Adipose tissue (tissue), 3 donors: ENCODE measurements around the gene PLCH2. TPM values are rescaled to one million over a fixed set of nuclear protein-coding genes. Genes with fewer than 3 reads are reported as not detected.

Experiments
- H3K27ac ChIP-seq: one replicate; pipeline ENCODE4 v1.5.1; 2013; ENCODE audit warnings: low read depth, low read length
- WGBS, 3 donors: extraction: QIAGEN DNeasy Blood & Tissue Kit; methylation state at CpG; one replicate each; pipeline ENCODE4 v1.1.7; 2013; 5-methylcytosine and 5-hydroxymethylcytosine counted together
- polyA plus RNA-seq, 3 donors: library from polyadenylated mRNA; stranded (reverse); fragments of 200-250 nt; gene quantifications; one replicate each; pipeline ENCODE4 v1.2.3, GENCODE V29; 2013
- donor health status: healthy with polysubstance abuse.
- donor health status: Bipolar disorder and iron deficiency.
- donor health status: healthy.

The PLCH2 gene
- polyA plus RNA-seq, 3 donors: 0.45 to 2.2 (median 0.62) TPM

DNA sequence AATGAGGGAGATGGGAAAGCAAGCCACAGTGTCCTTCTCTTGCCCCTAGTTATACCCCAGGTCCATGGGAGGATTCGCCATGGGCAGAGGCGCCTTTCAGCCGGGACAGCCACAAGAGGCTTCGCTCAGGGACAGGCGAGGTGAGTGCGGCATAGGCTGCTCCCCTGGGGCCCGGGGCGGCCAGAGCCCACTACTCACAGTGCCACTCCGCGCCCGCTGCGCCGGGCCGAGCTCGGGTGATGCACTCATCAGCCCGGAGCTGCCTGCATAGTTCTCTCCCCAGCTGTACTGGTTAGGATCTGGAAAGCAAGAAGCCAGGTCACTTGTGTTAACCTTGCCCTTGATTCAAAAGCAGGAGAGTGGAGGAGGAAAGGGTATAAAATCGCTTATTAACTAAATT is 41.9 kb downstream of the PLCH2 start:
- H3K27ac ChIP-seq: no peak overlapping the region
- WGBS, 3 donors: 95 to 96% (median 95%) methylated on average over 17 of the region's 17 CpGs

DNA sequence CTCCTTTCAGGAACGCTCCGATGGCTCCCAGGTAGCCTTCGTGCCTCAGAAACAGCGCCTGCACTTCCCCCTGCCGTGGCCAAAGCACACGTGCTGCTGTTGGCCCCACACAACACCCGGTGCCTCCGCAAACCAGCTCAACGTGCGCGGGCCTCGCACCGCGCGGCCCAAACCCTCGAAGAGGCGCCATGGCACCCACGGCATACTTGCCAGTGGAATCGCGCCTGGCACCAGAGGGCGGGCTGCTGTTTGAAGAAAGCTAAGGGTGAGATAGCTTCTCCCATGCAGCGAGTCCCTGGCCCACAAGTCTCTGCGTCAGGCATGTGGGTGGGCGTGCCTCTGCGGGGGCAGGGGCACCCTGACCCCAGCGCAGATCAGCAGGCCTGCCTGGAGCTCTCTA is 42.4 kb downstream of the PLCH2 start:
- 95 to 96% (median 95%) methylated on average over 26 of the region's 26 CpGs for WGBS, 3 donors
- H3K27ac ChIP-seq: no peak overlapping the region

DNA sequence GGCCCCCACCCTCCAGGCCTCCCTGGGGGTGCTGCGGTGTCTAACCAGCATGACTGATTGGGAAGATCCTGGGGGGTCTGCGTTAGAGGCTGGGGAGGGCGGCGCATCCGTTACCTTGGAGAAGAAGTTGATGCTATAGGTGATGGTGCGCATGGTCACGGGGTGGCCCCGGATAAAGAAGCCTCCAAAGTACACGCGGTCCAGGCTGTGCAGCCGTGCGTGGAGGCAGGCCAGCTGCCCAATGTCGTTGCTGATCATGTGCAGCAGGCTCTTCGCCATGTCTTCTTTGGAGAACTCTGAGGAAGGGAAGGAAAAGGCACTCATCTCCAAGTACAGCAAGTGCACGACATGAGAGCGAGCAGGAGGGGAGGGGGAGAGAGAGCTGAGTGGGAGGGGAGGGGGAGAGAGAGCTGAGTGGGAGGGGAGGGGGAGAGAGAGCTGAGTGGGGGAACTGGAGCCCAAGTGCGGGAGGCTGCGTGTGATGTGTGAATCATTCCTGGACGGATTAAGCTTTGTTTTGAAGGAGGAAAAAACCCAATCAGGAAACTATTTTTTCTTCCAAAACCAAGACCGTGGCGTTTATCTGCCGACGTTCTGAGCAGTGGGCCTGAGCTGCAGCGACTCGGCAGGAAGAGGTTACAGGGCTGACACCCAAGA is 43.1 kb downstream of the PLCH2 start:
- 88 to 92% (median 90%) methylated on average over 25 of the region's 25 CpGs for WGBS, 3 donors
- H3K27ac ChIP-seq: no peak overlapping the region

DNA sequence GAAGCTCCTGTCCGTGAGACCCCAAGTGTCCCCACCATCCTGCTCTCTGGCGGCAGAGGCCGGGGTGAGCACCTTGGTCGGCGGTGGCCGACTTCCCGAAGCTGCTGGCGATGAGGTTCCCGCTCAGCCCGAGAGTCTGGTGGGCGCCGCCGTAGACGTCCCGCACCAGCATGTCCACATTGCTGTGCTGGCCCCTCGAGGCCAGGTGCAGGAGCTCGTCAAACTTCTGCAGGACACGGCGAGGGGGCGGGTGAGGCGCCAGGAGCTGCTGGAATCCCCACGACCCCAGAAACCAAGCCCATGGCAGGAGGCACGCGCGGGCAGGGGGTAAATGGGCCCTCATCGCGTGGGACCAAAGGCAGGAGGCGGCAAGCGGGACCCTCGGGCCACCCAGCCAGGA is 43.6 kb downstream of the PLCH2 start:
- 93 to 95% (median 93%) methylated on average over 23 to 30 of the region's 30 CpGs for whole genome bisulfite sequencing, 3 donors

DNA sequence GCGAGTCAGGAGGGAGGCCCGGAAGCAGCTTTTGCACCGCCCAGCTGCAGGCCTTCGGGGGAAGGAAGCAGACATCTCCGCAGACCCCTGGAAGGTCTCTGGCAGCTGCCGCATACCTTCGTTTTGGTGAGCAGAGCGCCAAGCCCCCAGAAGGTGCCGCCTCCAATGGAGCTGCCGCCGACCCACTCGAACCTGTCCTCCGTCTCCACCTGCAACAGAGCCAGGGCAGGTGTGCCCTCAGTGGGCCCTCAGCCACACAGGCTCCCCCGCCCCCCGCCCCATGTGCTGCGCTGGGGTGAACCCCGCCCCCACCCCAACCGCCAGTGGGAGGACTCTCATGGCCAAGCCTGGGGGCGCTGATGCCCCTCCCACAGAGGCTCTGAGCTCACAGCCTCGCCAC is 44.1 kb downstream of the PLCH2 start:
- WGBS, 3 donors: 92 to 94% (median 93%) methylated on average over 20 of the region's 20 CpGs
- H3K27ac ChIP-seq: no peak overlapping the region

More for the DNA sequence above, 43.6 kb downstream of the PLCH2 start:
- H3K27ac ChIP-seq: no peak overlapping the region

DNA sequence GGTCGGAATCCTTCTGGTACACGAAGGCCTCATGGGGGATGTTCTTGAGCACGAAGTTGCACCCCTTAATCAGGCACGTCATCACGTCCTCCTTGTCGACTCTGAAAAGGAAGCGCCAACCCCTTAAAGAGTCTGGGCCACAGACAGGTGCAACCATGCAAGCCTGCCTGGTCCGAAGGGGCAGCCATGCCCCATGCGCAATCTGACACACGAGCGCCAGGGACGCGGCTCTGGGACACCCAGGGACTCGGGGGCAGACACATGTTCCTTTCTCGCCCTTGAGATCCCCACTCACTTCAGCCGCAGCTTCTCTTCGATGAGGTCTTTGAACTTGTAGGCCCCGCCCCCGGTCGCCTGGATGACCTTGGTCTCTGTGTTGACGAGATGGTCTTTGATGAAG is 44.7 kb downstream of the PLCH2 start:
- no peak overlapping the region for H3K27ac ChIP-seq
- WGBS, 3 donors: 86 to 93% (median 91%) methylated on average over 21 of the region's 21 CpGs

DNA sequence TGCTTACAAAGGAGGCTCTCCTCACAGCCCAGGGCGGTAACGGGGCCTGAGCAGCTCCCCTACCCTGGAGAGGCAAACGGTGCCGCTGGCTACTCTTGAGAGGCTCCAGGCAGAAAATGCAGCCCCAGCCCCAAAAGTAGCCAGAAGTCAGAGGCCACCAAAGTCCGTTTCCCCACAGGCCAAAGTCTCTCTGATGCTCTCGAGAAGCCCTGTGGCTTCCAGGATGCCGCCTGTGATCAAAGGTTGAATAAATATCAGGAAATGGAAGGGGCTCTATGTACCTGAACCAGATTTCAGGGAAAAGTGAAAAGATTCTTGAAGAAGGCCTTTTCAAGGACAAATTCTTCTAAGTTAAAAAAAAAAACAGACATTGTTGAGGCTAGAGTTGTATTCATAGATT is 46.1 kb downstream of the PLCH2 start:
- no peak overlapping the region for H3K27ac ChIP-seq
- 85 to 94% (median 90%) methylated on average over 7 of the region's 7 CpGs for WGBS, 3 donors

DNA sequence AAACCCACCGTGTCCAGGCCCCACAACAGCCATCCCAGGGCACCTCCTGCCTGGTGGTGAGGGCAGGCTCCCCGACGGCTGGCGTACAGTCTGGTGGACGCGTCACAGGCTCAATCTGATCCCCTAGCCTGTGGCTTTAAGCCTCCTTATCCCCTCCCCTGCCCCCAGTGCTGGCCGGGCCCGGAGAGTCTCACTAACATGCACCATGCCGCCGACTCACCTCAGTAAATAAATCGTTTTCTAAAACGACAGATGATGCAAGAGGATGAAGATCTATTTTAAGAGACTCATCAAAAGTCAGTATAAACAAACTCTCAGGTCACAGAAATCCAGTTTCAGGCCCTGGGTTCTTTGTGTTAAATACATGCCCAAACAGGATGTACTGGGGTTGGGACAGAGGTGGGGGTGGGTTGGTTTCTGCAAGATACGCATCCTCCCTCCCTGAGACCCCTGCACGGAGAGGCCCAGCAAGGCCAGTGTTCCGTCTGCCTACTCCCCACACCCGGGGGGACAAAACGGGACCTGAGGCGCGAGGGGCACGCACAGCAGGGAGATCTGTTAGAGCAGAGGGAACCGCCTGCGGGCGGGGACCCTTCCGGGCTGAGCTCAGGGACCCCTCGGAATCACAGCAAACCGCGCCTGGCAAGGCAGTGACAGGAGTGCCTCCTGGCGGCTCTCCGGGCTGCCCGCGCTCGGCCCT is 47.3 kb downstream of the PLCH2 start:
- H3K27ac ChIP-seq: no peak overlapping the region
- WGBS, 3 donors: 70 to 80% (median 70%) methylated on average over 30 to 32 of the region's 32 CpGs

DNA sequence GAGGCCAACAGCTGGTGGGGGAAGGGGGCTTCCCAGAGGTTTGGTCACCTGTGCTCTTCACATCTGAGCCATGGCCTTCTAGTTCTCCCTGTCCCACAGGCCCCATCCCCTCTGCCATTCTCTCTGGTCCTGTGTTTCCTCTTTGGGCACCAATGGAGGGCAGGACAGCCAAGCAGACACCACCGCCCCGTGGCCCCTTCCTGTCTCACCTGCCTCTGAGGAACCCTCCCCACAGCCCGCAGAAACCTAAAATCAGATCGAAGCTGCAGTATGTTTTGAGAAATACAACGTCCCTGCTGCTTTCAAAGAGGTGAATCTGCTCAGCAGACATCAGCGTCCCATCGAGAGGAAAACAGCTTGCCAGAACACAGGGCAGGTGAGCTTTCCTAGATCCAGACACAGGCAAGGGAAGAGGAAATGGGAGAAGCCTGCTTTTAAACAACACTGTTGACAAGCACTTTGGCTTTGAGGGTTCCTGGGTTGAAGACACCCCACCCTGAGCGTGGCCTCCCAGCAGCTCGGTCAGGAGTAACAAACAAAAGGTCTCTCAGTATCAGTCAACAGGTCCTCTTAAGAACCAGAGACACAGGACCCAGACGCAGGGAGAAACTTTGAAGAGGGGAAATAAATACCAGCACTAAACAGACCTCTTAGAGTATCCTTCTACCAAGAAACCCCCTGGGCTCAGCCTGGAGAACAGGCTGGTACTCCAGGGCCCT is 48.0 kb downstream of the PLCH2 start:
- H3K27ac ChIP-seq: no peak overlapping the region
- WGBS, 3 donors: 65 to 76% (median 66%) methylated on average over 10 of the region's 10 CpGs

DNA sequence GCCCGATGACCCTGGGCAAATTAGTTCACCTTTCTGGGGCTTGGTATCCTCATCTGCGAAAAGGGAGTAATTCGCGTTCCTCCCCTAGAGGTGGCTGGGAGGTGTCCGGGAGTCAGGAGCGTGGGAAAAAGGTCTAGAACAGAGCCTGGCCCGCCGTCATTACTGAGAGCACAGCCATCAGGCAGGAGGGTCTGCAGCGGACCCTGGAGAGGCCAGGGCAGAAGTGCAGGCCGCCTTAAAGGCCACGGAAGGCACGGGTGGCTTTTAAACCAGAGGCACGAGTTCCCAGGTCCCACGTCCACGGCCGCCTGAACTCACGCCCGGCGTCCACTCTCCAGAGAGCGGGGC is 49.5 kb downstream of the PLCH2 start:
- WGBS, 3 donors: 3 to 7% (median 5%) methylated on average over 20 of the region's 20 CpGs
- no peak overlapping the region for H3K27ac ChIP-seq

DNA sequence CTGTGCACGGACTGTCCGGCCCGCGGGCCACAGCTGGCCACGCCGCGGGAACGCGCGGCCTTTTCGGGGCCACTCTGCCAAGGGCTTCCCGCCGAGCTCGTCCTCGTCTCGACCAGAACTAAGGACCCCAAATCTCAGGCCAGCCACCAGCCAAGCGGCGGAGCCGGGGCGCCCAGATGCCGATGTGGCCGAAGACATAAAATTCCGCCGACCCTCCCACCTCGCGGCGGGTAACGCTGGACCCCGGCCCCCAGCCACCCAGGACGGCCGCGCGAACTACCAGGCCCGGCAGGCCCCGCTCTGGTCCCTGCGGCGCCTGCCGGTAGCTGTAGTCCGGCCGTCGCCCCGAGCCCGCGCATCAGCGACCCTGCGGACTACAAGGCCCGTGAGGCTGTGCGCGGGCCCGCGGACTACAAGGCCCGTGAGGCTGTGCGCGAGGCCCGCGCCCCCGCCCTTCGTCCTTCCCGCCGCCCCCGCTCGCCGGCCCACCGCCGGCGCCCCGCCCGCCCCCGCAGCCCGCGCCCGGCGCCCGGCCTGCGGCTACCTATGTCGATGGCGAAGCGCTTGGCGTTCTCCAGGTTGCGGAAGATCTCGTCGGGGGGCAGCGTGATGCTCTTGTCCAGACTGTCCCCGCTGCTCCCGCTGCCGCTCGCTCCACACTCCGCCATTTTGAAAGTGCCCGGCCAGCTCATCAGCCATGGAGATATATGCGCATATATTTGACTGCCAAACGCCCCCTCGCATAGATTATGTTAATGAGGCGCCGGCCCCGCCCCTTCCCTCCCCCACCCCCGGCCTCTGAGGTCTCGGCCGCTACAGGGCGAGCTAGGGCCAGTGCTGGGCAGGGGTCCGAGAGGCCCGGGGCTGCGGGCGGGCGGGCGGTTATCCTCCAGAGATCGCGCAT is 50.1 kb downstream of the PLCH2 start, which contains the start of gene PANK4:
PANK4 (minus strand) TSS at position 677 of the 904 bp plus-strand sequence; CDS start at position 668, 9 bp downstream.
- WGBS, 3 donors: 1% methylated on average over 107 of the region's 107 CpGs

DNA sequence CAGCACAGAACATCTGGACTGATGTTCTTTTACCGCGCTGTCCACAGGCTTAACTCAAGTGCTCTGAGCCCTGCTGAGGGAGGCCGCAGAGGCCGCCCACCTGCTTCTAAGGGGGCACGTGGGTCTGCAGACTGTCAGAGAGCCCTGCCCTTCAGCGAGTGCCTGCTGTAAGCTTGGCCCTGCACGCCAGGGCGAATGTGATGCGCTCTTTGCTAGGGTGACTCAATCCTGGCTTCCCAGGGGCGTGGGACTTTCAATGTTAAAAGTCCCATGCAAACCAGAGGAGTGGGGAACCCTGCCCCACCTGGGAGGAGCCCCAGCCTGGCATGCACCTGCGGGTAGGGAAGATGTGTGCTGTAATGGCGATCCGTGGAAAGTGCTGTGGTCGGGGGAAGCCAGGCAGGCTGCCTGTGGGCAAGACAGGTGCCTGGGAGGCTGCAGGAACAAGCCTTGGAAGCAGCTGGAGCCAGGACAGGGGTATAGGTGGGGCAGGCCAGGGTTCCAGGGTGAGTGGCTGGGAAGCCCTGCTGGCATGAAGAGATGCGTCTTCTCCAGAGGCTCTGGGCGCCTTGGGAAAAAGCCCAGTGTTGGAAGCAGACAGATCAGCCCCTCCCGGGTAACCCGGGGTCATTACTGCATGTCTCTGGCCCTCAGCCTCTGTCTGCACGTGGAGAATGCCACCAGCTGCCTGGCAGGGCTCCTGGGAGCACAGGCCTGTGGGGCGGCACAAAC is 50.9 kb downstream of the PLCH2 start:
- 36 to 54% (median 48%) methylated on average over 20 of the region's 20 CpGs for WGBS, 3 donors
- H3K27ac ChIP-seq: no peak overlapping the region

More for the DNA sequence above, 50.1 kb downstream of the PLCH2 start, which contains the start of gene PANK4:
- H3K27ac ChIP-seq: no peak within 1 kb of the TSS

DNA sequence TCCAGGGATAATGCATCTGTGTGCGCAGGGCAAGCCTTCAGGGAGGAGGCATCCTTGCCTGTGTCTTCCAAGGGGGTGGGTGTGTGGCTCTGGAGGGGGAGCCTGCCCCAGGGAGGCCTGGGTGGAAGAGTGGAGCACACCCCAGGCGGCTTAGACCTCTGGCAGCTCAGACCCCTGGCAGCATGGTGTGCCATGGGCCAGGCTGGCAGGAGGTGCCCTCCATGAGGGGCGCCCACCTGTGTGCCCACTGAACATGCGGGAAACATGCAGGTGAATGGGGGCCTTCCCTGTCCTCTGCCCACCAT is 51.4 kb downstream of the PLCH2 start:
- H3K27ac ChIP-seq: no peak overlapping the region
- WGBS, 3 donors: 86 to 93% (median 90%) methylated on average over 4 of the region's 4 CpGs

DNA sequence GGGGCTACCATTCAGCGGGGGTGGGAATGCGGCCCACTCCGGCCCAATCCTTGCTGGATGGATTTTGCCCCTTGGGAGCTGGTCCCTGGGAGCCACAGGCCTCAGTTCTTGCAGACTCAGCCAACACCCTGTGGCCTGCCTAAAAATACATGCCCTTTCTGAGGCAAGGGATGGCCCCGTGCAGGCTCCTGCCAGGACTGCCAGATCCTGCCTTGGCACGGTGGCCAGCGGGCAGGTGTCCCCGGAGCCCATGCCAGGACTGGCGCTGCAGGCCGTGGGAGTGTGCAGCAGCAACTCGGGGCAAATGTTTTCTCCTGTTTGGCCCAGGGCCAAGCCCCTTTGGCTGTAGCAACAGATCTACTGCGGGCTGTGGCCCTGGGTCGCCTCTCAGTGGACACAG is 51.9 kb downstream of the PLCH2 start:
- no peak overlapping the region for H3K27ac ChIP-seq
- WGBS, 3 donors: 38 to 66% (median 63%) methylated on average over 12 of the region's 12 CpGs

DNA sequence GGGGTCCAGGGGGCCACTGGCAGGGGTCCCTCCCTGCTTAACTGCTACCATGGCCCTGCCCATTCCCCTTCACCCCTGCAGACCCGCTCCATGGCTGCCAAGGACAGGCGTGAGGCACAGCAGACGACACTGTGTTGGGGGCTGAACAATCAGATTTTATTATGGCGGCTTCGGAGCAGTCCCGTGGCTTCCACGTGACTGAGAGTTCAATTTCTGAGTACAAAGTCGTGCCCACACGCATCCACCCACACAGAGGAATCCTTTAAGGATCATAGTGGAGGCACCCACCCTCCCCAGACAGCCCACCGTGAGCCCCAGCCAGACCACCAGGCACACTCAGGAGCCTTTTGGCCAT is 52.5 kb downstream of the PLCH2 start:
- H3K27ac ChIP-seq: no peak overlapping the region
- WGBS, 3 donors: 42 to 77% (median 69%) methylated on average over 10 of the region's 10 CpGs

DNA sequence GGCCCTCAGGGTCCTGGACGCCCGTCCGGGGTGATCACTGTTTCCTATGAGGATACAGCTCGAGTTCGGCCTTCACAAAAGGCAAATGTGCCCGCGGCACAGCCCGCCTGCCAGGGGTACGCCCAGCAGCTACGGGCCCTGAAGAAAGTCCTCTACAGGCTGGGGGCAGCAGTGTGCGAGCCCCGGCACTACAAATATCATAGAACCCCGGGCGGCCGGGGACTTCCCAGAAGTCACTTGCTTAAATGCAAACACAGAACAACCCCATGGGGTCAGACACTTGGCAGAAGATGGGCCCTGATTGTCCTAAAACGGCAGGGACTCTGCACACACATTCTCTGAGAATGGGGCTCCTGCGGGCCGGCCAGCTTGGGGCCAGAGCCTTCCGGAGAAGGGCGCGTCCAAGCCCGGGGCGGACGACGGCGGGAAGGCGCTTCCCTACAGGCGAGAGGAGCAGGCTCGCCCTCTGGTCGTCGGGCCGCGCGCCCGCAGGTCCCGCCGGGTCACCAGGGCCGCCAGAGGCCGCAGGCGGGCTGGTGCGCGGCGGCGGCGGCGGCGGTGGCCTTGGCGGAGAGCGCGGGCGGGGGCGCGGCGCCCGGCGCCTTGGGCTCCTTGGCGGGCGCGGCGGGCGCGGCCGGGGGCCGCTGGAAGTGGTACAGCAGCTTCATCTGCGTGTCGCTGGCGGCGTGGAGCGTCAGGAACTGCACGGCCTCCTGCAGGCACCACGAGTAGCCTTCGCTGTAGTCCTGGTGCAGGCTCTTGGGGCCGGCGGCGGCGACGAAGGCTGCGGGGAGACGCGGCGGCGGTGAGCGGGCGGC is 53.1 kb downstream of the PLCH2 start:
- H3K27ac ChIP-seq: no peak overlapping the region
- 3 to 17% (median 5%) methylated on average over 49 to 84 of the region's 84 CpGs for WGBS, 3 donors

DNA sequence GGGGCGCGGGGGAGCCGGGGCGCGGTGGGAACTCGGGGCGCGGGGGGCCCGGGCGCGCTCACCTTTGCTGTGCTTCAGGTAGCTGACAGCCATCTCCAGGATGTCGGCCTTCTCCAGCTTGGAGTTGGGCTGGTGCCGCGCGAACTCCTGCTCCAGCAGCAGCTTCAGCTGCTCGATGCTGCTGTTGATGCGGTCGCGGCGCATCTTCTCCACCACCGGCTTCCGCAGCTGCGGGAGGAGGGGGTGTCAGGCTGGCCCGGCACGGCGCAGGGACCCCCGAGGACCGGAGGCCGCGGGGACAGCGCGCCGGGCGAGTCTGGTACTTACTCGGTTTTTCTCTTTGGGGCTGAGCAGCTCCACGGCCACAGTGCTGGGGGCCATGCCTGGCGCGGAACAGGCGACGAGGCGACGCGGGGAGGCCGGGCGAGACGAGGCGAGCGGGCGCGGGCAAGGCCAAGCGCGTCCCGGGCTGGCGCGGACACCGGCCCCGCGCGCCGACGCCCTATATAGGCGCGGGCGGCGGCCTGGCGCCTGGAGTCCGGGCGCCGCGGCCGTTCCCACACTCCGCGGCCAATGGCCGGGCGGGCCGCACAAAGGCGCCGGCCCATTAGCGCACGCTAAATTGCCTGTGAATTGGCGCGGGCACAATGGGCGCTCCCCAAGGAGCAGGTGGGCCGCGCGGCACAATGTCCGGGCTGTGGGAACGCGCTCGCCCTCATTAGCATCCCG is 53.9 kb downstream of the PLCH2 start, which contains the start of gene HES5:
HES5 (minus strand) TSS at position 480 of the 729 bp plus-strand sequence; CDS start at position 381, 99 bp downstream.
- H3K27ac ChIP-seq: no peak within 1 kb of the TSS
- 1 to 2% (median 1%) methylated on average over 70 to 91 of the region's 91 CpGs for WGBS, 3 donors
